HG03469 (cell line): ENCODE measurements around the gene AOPEP.
"Not testable (repeated sequence)": the region's sequence is repeated elsewhere in the genome, so short reads cannot be mapped to it uniquely, and the experiment has no call there.

Source experiments
- ATAC-seq: cut with Tn5 transposase; IDR thresholded peaks from one replicate; pipeline ENCODE4 v1.9.1; 2021; ENCODE audit warnings: mild to moderate bottlenecking, moderate library complexity, moderate number of reproducible peaks; ENCODE audit not compliant: unreplicated experiment

The AOPEP gene

DNA sequence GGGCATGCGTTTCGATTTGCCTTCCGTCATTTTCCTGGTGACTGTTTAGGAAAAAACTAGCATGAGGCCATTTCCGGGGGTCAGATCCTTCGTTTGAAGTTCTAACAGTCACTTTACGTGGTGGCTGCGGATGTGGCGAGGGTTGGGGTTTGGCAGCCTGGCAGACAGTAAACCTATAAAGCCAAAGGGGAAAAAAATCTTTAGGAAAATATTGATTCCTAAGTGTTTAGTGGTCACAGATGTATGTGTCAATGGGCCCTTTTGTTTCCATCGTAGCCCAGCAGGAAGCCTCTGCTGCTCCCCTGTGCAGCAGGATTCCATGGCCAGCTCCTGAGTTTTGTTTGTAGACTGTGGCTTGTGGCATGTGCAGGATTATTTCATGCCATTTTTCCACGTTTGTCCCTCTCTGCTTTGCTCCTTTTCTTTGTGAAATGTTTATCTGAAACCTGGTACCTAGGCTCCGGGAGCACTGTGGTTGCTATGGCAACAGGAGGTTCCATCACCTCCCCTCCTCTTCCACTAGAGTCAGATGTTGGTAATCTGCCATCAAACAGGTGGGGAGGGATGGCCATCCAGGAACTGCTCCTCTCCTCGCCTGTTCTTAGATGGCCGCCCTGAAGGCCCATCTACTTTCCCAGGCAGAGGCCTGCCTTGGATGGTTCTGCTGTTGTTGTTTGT lies 202.3 kb downstream of the AOPEP start:
- ATAC-seq: no peak

DNA sequence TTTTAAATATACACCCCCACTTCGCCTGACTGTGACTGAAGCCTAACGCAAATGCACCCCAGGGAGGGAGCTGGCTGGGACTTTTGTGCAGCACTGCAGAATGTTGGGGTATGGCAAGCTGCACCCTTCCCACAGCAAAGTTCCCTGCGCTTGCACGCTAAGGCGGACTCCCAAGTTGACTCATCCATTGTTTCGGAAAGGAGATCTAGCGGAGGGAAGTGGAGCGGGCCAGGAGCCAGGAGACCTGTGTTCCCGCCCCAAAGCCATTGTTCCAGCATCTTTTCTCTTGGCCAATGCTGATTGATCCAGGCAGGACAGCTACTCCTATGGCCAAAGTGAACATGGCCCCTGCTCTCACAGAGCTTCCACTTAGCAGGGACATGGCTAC lies 202.9 kb downstream of the AOPEP start:
- no peak for ATAC-seq

DNA sequence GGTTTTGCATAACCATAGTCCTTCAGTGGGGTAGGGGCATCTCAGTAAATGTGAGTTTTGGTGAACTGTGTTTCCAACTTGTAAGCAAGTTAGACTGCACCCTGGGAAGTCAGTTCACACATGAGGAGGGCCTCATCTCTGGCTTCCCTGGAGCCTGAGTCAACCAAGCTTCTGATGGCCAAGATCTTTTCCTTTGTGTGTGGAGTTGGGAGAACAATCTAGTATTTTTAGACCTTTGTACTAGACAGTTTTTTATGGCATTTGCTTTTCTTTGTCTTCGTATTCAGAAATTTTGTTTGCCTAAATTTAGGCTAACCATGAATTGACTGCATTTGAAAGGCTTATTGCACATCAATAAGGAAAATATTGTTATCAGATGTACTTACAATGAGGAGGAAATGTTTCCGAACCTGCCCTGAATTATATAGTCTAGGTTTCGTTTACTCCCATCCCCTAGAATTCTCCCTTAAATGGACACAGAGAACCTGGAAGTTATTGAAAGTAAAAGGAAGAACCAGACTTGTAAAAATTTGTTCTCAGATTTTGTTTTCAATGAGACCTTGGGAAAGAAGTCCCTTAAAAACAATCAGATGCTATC lies 204.6 kb downstream of the AOPEP start:
- ATAC-seq: no peak

DNA sequence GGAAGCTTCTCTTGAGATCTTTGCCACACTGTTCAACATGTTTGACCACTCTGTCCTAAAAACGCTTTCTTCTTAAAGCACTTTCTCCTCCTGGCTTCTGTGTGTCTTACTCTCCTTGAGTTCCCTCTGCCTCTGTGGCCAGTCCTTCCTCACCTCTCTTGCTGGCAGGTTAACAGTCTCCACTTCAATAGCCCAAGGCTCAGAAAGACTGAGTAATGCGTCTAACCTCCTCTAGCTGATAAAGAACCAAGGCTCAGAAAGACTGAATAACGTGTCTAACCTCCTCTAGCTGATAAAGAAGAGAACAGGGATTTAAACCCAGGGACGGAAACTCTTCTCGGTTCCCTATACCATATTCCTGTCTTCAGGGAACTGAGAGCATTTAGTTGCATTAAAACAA lies 205.2 kb downstream of the AOPEP start:
- ATAC-seq: no peak

DNA sequence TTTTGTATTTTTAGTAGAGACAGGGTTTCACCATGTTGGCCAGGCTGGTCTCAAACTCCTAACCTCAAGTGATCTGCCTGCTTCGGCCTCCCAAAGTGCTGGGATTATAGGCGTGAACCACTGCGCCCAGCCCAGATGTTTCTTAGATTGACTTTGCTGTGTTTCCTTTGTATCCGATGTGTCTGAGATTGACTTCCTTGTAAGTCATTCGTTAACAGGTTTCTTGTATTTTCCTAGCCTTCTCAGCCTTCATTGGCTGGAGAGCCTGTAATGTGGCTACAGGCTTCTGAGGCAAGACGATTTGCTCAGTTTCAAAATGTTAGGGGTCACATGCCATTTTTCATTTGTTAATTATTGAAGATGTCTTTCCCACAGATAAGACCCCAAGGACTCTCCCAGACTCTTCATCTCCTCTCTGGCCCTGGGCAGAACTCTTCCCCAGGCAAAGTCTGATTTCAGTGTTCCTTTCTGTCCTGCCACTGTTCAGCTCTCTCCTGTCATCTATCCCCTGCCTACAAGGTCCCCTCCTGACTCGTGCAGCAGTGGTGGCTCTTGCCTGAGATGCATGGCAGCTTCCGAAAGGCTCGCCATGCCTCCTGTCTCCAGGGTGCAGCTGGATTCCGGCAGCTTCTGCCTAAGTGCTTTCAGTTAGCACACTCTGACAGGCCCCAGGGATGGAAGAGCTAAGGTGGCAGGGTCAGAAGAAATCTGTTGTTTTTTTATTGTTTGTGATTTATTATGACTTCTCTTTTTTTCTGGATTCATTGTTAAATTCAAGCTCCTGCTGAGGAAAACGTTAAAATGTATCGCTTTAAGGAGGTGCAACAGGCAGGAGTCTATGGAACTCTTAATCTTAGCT lies 206.4 kb downstream of the AOPEP start:
- ATAC-seq: no peak

DNA sequence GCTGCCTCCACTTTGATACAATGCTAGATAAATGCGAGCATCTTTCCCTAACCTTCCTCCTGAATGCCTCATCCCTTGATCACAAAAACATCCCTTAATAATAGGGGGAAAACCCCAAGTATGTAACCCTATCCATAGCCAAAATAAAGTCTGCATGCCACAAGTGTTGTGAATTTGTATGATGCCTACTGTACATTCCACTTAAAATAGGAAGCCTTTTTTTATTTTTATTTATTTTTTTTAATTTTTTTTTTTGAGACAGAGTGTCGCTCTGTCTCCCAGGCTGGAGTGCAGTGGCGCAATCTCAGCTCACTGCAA lies 207.0 kb downstream of the AOPEP start:
- ATAC-seq: no peak

DNA sequence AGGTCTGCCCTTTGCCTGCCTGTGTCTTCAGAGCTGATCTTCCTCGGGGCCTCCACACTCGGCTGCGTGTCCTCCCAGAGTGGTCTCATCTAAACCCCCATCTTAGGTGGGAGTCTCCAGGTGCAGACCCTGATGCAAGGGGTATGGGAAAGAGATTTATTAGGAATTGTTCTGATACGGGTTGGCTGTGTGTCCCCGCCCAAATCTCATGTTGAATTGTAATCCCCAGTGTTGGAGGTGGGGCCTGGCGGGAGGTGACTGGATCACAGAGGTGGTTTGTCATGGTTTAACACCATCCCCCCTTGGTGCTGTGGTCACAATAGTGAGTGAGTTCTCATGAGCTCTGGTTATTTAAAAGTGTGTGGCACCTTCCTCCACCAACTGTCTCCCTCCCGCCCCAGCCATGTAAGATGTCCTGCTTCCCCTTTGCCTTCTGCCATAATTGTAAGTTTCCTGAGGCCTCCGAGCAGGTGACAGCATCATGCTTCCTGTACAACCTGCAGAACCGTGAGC lies 208.4 kb downstream of the AOPEP start:
- no peak for ATAC-seq

DNA sequence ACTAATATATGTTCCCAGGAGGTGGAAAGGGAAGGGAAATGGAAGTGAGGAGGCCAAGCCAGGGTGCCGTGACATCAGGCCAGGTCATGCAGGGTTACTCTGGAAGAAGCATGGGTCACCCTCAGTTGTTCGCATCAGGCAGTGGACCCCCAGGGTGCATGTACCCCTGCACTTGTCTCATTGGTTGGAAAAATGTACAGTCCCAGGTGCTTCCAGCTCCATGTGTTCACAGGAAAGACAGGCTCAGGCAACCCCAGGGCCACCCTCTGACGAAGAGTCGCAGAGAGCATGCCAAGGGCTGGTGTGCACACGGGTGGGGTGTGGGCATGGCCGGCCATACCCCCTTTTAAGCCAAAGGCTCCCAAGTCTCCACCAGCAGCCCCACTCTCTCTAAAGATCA lies 208.9 kb downstream of the AOPEP start:
- ATAC-seq: no peak

DNA sequence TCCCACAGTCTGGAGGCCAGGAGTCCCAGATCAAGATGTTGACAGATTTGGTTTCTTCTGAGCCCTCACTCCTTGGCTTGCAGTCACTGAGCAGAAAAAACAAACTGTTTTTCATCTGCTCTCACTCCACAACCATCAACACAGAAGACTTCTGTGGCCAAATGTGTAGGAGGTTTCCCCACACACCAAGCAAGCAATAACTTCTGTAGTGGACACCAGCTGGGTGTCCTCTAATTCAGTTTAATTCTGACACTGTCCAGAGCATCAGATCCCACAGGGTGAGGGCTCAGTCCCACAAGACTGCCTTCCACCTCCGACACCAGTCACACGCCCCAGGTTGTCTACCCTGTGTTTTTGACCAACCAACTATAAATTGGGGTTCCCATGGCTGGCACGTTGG lies 209.9 kb downstream of the AOPEP start:
- ATAC-seq: no peak

DNA sequence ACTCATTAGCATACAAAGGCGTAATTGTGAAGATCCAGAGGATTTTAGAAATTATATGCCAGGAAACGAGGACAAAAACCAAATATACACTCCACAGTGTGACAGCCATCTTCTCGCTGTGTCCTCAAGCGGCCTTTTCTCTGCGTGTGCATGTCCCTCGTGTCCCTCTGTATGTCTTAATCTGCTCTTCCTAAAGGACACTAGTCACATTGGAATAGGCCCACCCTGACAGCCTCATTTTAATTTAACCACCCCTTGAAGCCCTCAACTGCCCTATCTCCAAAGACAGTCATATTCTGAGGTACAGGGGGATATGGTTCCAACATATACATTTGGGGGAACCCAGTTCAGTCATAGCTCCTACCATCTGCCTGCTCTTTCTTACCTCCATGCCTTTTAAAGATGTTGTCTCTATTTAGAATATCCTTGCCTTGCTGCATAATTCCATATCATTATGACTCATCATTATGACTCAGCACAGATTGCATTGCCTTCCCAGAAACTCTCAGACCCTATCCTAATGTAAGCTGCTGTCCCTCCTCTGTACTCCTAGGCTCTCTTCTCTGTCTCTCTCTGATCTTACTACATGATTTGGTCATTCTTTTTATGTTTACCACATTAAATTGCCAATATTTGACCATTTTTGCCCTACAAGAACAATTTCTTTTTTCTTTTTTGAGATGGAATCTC lies 210.9 kb downstream of the AOPEP start:
- ATAC-seq: no peak

DNA sequence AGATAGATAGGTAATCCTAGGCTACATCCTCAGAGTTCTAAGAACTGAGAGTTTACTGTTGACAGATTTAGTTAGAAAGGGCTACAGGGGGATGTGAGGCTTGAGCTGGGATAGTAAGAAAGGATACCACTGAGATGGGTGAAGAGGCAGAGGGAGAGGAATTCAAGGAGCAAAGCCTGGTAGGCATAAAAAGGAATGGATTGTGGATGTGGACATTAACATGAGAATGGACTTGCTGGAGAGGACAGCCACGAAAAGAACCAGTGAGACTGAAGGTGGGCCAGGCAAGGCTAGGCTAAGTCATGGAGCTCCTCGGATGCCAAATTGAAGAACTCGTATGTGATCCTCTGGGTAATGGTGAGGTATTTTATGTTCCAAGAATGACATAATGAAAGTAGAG lies 211.9 kb downstream of the AOPEP start:
- ATAC-seq: no peak

DNA sequence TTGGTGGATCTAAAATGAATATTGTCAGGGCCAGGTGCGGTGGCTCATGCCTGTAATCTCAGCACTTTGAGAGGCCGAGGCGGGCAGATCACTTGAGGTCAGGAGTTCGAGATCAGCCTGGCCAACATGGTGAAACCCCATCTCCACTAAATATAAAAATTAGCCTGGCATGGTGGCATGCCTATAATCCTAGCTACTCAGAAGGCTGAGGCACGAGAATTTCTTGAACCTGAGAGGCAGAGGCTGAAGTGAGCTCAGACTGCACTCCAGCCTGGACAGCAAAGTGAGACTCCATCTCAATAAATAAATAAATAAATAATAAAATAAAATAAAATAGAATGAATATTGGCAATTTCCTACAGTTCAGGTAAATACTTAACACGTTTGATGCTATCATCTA lies 213.8 kb downstream of the AOPEP start:
- ATAC-seq: not testable (repeated sequence)

DNA sequence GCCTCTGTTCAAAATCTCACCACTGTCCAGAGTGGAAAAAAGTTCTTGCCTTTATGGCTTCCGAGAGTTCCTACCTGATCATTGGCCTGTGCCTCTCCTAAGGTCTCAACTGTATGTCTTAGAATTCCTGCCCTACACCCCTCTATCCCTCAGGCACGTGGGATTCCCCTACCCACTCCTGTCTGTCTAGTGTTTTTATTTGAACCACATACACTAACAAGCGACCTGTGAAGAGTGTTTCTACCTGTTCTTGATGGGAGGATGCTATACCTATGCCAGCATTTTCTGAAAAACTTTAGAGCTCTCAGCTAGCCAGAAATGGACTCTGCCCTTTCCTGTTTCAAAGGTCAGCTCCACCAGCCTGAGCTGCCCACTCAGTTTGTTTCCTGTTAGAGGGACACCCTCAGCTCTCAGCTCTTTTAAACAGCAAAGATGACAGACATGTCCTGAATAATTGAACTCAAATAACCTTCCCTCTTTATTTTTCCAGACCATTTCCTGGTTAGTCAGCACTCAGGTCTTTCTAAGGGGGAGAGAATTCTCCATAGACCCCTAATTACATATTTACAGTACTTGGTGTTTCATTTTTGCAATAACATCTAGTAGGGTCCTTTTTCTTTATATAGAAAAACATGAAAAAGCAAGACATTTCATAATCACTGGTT lies 214.8 kb downstream of the AOPEP start:
- ATAC-seq: no peak

DNA sequence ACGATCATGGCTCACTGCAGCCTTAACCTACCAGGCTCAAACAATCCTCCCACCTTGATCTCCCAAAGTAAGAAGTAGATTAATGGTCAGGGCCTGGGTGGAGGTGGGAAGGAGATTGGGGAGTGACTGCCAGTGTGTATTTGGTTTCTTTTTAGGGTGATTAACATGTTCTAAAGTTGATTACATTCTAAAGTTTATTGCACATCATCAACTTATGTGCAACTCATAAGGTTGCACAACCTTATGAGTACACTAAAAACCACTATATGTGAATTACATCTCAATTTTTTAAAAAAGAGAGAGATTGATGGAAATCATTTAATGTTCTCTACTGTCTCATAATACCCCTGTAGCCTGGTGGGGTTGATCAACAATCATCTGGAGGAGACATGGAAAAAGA lies 218.1 kb downstream of the AOPEP start:
- no peak for ATAC-seq

DNA sequence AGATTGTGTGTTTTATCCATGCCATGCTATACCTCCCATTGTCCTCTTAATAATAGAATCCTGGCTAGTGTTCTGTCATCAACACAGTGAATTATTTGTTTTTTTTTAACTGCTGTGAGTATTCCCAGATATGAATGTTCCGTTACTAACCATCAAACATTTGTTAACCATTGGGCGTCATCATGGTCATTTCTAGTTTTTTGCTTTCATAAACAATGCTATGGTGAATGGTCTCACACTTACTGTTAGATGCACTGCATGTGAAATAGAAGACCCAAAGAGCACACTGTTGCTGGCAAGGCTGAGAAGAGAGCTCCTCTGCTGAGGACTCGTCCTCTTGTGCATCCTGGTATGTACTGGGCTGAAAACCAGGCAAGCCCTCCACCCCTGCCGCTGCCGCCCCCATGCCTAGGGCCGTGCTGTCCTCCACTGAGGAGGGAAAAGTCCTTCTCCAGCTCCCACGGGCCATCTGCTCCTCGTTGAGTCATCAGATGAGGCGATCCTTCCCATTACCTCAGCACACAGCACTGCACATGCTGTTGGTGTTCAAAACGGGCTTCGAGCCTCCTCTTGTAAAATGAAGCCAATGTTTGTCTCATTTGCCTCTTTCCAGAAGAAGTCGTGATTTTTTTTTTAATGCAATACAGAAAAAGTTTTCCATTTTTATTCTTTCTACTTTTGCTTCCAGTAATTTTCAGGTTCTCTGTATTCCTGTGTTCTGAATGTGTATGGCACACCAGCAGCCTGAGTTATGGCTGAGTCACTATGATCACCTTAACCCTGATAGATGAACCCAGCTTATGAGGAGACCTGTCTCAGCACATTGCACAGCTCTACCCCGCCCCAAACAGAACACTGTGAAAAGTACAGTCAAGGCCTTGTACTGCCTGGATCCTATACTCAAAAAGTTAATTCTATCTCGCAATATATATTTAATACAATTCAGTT lies 219.0 kb downstream of the AOPEP start:
- ATAC-seq: no peak

DNA sequence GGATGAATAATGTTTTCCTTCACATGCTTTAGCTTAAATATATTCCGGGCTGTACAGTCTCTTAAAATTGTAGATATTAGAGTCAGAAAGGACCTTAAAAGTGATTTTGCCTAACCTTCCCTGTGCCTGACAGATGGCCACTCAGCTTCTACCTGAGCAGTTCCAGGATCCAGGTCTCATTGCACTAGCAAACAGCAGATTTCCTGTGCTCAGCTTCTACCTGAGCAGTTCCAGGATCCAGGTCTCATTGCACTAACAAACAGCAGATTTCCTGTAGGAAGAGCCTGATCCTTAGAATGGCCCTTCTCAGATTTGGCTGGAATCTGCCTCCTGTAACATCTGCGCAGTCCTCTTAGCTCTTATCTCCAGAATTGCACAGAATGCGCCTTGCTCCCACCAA lies 219.8 kb downstream of the AOPEP start:
- ATAC-seq: no peak

DNA sequence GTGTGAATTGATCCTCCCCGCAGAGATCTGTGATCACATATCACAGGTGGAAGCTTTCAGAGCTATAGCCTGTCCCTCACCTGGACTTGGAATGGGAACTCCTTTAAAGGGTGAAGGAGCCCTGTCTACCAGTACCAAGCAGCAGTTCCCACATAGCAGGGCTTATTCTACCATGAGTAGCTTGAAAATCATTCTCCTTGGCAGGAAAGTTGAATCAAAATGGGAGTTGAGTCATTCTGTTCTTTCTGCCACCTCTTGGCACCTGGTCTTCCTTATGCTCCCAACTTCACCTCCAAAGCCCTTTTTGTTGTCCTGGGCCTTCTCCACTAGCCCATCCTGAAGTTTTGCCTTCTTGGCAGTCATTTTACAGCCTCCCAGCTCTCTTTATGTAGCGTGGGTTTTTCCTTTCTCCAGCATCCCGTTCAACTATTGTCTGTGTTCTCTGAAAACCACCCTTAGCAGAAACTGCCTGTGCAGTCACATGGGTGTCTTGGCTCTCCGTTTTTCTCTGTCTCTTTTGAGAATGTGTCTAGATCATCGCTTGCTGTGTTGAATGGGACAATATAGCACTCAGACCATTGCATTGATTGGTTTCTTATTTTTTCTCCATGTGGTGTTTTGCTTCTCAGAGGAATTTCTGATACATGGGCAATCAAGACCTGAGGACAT lies 222.2 kb downstream of the AOPEP start:
- no peak for ATAC-seq

DNA sequence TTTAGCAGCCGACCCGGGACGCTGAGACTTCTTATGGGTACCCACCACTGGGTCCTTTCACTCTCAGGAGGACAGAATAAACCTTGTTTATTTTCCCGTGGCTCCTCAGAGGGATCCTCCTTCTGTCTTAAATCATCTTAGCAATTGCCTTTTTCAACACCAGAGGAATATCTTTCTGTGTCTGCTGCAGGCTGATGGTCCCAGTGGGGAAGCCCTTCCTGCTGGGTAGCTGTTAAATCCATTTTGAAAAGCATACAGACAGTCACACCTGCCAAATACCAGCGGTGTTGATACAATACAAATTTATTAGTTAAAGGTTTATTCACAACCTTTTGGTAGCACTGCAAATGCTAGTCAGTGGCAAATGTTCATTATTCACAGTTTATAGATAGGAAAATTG lies 222.9 kb downstream of the AOPEP start:
- ATAC-seq: no peak

DNA sequence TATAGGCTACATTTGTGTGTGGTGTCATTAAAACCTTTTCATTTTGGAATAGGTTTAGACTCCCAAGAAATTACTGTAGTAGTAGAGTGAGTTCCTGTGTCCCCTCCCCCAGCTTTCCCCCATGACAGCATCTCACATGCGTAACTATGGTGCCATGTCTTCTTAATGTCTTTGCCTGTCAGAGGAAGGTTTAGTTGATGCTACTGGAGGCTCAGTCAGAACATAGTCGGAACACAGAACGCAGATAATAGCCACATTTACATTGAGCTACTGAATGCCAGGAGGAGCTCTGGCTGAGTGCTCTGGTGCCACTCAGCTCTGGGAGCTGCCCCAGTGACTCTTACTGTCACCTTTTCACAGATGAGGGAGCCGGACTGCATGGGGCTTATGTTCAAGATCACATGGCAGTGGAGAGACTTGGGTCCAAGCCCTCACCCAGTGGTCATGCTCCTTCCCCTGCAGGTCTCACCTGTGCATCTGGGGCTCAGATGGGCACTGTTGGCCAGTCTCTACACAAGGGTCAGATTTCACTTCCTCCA lies 223.6 kb downstream of the AOPEP start:
- ATAC-seq: no peak
